A549 (cell line): Measurements from ENCODE around the gene BIN1. TPM values are rescaled to one million over a fixed set of nuclear protein-coding genes. Genes with fewer than 3 reads are reported as not detected.

Experiments used
- ATAC-seq, 2 experiments: fragments of 200-7000 bp in 1 of 2; fragments of >200 bp in 1 of 2; cut with Nextera tagmentation in 1 of 2; cut with Tn5 transposase in 1 of 2; 3 replicates each; pipeline versions ENCODE4 v1.8.0 to v1.9.1; 2018 to 2020; ENCODE audit warnings: mild to moderate bottlenecking in 1 of 2, moderate library complexity in 1 of 2
- CTCF ChIA-PET: fragments of 300-600 bp; sonication (Branson Sonifier 250); formaldehyde crosslinking; extraction: SDS; loops from one replicate; lab custom pipeline; 2021; ENCODE audit warnings: antibody characterized with exemption, inconsistent platforms; lab: Yijun Ruan, JAX
- POLR2A ChIA-PET: fragments of 350-600 bp; formaldehyde crosslinking; extraction: SDS; loops from one replicate; lab custom pipeline; 2021; ENCODE audit warnings: antibody characterized with exemption, inconsistent platforms; lab: Yijun Ruan, JAX
- DNase-seq, 2 experiments: peaks; one replicate each; pipeline versions ENCODE4 v3.0.0 to v3.0.0-alpha.2; 2011 to 2016; ENCODE audit warnings: low read depth in 1 of 2, low spot score in 1 of 2
- FAIRE-seq: peaks from 2 replicates; lab custom pipeline; 2011; peaks lifted over from hg19 to GRCh38; lab: Jason Lieb, UNC
- H3K27ac ChIP-seq, 2 experiments: fragments of >200 bp; sonication (Bioruptor Twin); formaldehyde crosslinking; 3 replicates each; pipeline ENCODE4 v1.5.1; 2016 to 2017
- H3K4me1 ChIP-seq: fragments of >200 bp; sonication (Bioruptor Twin); formaldehyde crosslinking; 3 replicates; pipeline ENCODE4 v1.6.1; 2016
- H3K4me2 ChIP-seq: fragments of >200 bp; sonication (Bioruptor Twin); formaldehyde crosslinking; 3 replicates; pipeline ENCODE4 v1.6.1; 2016
- H3K4me3 ChIP-seq: fragments of >200 bp; sonication (Bioruptor Twin); formaldehyde crosslinking; 3 replicates; pipeline ENCODE4 v1.5.1; 2016
- H3K9me3 ChIP-seq: fragments of >200 bp; sonication (Bioruptor Twin); formaldehyde crosslinking; 3 replicates; pipeline ENCODE4 v1.6.1; 2016
- BHLHE40 ChIP-seq: IDR thresholded peaks from 2 replicates; pipeline ENCODE4 v1.6.1; 2012; ENCODE audit warnings: low read depth, low read length, inconsistent platforms
- CEBPB ChIP-seq, 2 experiments: fragments of >200 bp in 1 of 2; sonication (Bioruptor Twin) in 1 of 2; formaldehyde crosslinking in 1 of 2; IDR thresholded peaks; 2 replicates each; pipeline ENCODE4 v1.6.1; 2012 to 2016
- EHMT2 ChIP-seq: fragments of 200-600 bp; sonication (generic); IDR thresholded peaks from 2 replicates; pipeline ENCODE4 v1.6.1; 2016; ENCODE audit warnings: antibody characterized with exemption, low read depth, mild to moderate bottlenecking, moderate library complexity
- EP300 ChIP-seq, 2 experiments: fragments of >200 bp; sonication (Bioruptor Twin); formaldehyde crosslinking; IDR thresholded peaks; 2 replicates in 1 of 2; 3 replicates in 1 of 2; pipeline ENCODE4 v1.6.1; 2016 to 2017
- FOSB ChIP-seq: fragments of 250-450 bp; sonication (Bioruptor Pico); IDR thresholded peaks from 2 replicates; pipeline ENCODE4 v1.5.0; 2020; ENCODE audit warnings: mild to moderate bottlenecking, moderate library complexity
- HDAC2 ChIP-seq: fragments of 200-600 bp; sonication (generic); IDR thresholded peaks from 2 replicates; pipeline ENCODE4 v1.6.1; 2016
- HOXA7 ChIP-seq: fragments of 250-450 bp; sonication (Bioruptor Pico); IDR thresholded peaks from 2 replicates; pipeline ENCODE4 v1.5.0; 2020; ENCODE audit warnings: mild to moderate bottlenecking, moderate library complexity
- HOXB5 ChIP-seq: fragments of 250-450 bp; sonication (Bioruptor Pico); IDR thresholded peaks from 2 replicates; pipeline ENCODE4 v1.5.0; 2020; ENCODE audit warnings: mild to moderate bottlenecking, moderate library complexity
- JUN ChIP-seq, 2 experiments: fragments of >200 bp; sonication (Bioruptor Twin); formaldehyde crosslinking; IDR thresholded peaks; 2 replicates in 1 of 2; 3 replicates in 1 of 2; pipeline ENCODE4 v1.6.1; 2016 to 2017
- KDM5A ChIP-seq: fragments of 200-600 bp; sonication (generic); IDR thresholded peaks from 2 replicates; pipeline ENCODE4 v1.6.1; 2016; ENCODE audit warnings: antibody characterized with exemption, mild to moderate bottlenecking
- MYC ChIP-seq: IDR thresholded peaks from 2 replicates; pipeline ENCODE4 v1.6.1; 2012; ENCODE audit warnings: mild to moderate bottlenecking, inconsistent platforms, low read length, improper control_type of control experiment, borderline replicate concordance
- NFE2L2 ChIP-seq: fragments of 150-350 bp; conservative IDR thresholded peaks from 2 replicates; pipeline ENCODE4 v1.6.1; 2014; ENCODE audit warnings: low read length
- NR3C1 ChIP-seq: fragments of >200 bp; sonication (Bioruptor Twin); formaldehyde crosslinking; IDR thresholded peaks from 3 replicates; pipeline ENCODE4 v1.6.1; 2017
- RARB ChIP-seq: fragments of 250-450 bp; sonication (Bioruptor Pico); IDR thresholded peaks from 2 replicates; pipeline ENCODE4 v1.8.0; 2021; ENCODE audit warnings: mild to moderate bottlenecking, moderate library complexity
- RFX5 ChIP-seq: fragments of 450-650 bp; IDR thresholded peaks from 2 replicates; pipeline ENCODE4 v1.7.1; 2014; ENCODE audit warnings: antibody characterized with exemption, mild to moderate bottlenecking, moderate library complexity
- SREBF2 ChIP-seq: fragments of 450-650 bp; IDR thresholded peaks from 2 replicates; pipeline ENCODE4 v1.6.1; 2014; ENCODE audit warnings: mild to moderate bottlenecking, moderate library complexity
- ZC3H11A ChIP-seq: fragments of 450-650 bp; IDR thresholded peaks from 2 replicates; pipeline ENCODE4 v1.6.1; 2014; ENCODE audit warnings: antibody characterized with exemption, mild to moderate bottlenecking
- ZSCAN20 ChIP-seq: fragments of 250-450 bp; sonication (Bioruptor Pico); IDR thresholded peaks from 2 replicates; pipeline ENCODE4 v1.8.0; 2022; ENCODE audit warnings: mild to moderate bottlenecking, moderate library complexity
- WGBS: methylation state at CpG from one replicate; pipeline ENCODE4 v1.1.6; 2017; ENCODE audit errors: missing lambda C conversion rate; 5-methylcytosine and 5-hydroxymethylcytosine counted together
- polyA plus RNA-seq, 4 experiments: library from polyadenylated mRNA; depleted of rRNA in 3 of 4; stranded (reverse); fragments of >200 nt; fragmentation: RNase III in 1 of 4; extraction: RNeasy Plus Mini Kit Qiagen cat#74134 plus additional on column Dnase treatment in 1 of 4; gene quantifications; 2 replicates in 3 of 4; 3 replicates in 1 of 4; pipeline ENCODE4 v1.2.3, GENCODE V29; 2011 to 2017
- TF ChIP-seq, protein P1 (sequence below): fragments of 150-350 bp; IDR thresholded peaks from 2 replicates; pipeline ENCODE4 v1.6.1; 2014; ENCODE audit warnings: low read depth, mild to moderate bottlenecking, low read length
- TF ChIP-seq, protein P2 (sequence below): IDR thresholded peaks from 2 replicates; pipeline ENCODE4 v1.6.1; 2012
- TF ChIP-seq, protein P3 (sequence below): fragments of 200-600 bp; sonication (generic); IDR thresholded peaks from 2 replicates; pipeline ENCODE4 v1.6.1; 2016; ENCODE audit warnings: antibody characterized with exemption, mild to moderate bottlenecking, moderate library complexity
- TF ChIP-seq, protein P4 (sequence below): IDR thresholded peaks from 2 replicates; pipeline ENCODE4 v1.6.1; 2012
- TF ChIP-seq, protein P5 (sequence below): IDR thresholded peaks from 2 replicates; pipeline ENCODE4 v1.6.1; 2012; ENCODE audit warnings: low read depth, borderline replicate concordance
- TF ChIP-seq, protein P6 (sequence below): fragments of >200 bp; sonication (Bioruptor Twin); formaldehyde crosslinking; IDR thresholded peaks from 3 replicates; pipeline ENCODE4 v1.6.1; 2016
- TF ChIP-seq, protein P7 (sequence below): fragments of >200 bp; sonication (Bioruptor Twin); formaldehyde crosslinking; IDR thresholded peaks from 2 replicates; pipeline ENCODE4 v1.6.1; 2016
- TF ChIP-seq, protein P8 (sequence below): fragments of >200 bp; sonication (Bioruptor Twin); formaldehyde crosslinking; IDR thresholded peaks from 3 replicates; pipeline ENCODE4 v1.5.1; 2016

BIN1 gene
- polyA plus RNA-seq, 2 of the 4 experiments (the other 2 are of a cell fraction), result 15.5 to 34.1 TPM

DNA sequence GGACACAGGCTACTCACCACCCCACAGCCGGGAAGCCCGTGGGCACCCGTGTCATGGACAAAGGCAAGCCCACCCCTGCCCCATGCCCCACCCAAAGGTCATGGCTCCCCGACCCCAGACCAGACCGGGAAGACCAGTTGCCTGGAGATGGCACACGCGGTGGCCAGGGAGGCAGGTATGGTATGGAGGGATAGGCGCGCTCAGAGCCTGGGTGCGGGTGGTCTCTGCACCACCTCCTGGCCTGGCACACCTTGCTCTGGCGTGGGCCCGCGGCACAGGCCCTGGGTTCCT, 51.2 kb downstream of the BIN1 start:
- Histone ChIP-seq H3K4me1 (peaks cover 21% of the 10 kb centered on the region), H3K4me3 (no peak overlapping the region), H3K4me2 (no peak overlapping the region), H3K27ac (no peak overlapping the region), H3K9me3 (no peaks in the 10 kb centered on the region)
- ChIA-PET POLR2A (no interaction called here), CTCF (interaction anchor here (2.3 kb wide), 1 partner anchor 12 kb away, joined by 8 read pairs; no protein-coding TSS in a partner anchor)
- no peak for FAIRE-seq
- no peak for ATAC-seq
- DNase-seq, result no peak
- TF ChIP-seq, protein P1, sequence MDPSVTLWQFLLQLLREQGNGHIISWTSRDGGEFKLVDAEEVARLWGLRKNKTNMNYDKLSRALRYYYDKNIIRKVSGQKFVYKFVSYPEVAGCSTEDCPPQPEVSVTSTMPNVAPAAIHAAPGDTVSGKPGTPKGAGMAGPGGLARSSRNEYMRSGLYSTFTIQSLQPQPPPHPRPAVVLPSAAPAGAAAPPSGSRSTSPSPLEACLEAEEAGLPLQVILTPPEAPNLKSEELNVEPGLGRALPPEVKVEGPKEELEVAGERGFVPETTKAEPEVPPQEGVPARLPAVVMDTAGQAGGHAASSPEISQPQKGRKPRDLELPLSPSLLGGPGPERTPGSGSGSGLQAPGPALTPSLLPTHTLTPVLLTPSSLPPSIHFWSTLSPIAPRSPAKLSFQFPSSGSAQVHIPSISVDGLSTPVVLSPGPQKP, result no peak
- TF ChIP-seq HOXA7 (CRISPR knock-in tag) (no peak), RFX5 (no peak), EP300 (IDR thresholded peaks at IDR 0.05) (no peak), NR3C1 (no peak), JUN (IDR thresholded peaks at IDR 0.05) (no peak), ZC3H11A (no peak), ZSCAN20 (CRISPR knock-in tag) (no peak), HDAC2 (no peak), RARB (CRISPR knock-in tag) (no peak), MYC (no peak), KDM5A (no peak)
- TF ChIP-seq, protein P2, sequence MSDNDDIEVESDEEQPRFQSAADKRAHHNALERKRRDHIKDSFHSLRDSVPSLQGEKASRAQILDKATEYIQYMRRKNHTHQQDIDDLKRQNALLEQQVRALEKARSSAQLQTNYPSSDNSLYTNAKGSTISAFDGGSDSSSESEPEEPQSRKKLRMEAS, result no peak
- TF ChIP-seq, protein P3, sequence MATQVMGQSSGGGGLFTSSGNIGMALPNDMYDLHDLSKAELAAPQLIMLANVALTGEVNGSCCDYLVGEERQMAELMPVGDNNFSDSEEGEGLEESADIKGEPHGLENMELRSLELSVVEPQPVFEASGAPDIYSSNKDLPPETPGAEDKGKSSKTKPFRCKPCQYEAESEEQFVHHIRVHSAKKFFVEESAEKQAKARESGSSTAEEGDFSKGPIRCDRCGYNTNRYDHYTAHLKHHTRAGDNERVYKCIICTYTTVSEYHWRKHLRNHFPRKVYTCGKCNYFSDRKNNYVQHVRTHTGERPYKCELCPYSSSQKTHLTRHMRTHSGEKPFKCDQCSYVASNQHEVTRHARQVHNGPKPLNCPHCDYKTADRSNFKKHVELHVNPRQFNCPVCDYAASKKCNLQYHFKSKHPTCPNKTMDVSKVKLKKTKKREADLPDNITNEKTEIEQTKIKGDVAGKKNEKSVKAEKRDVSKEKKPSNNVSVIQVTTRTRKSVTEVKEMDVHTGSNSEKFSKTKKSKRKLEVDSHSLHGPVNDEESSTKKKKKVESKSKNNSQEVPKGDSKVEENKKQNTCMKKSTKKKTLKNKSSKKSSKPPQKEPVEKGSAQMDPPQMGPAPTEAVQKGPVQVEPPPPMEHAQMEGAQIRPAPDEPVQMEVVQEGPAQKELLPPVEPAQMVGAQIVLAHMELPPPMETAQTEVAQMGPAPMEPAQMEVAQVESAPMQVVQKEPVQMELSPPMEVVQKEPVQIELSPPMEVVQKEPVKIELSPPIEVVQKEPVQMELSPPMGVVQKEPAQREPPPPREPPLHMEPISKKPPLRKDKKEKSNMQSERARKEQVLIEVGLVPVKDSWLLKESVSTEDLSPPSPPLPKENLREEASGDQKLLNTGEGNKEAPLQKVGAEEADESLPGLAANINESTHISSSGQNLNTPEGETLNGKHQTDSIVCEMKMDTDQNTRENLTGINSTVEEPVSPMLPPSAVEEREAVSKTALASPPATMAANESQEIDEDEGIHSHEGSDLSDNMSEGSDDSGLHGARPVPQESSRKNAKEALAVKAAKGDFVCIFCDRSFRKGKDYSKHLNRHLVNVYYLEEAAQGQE, result no peak
- TF ChIP-seq, protein P4, sequence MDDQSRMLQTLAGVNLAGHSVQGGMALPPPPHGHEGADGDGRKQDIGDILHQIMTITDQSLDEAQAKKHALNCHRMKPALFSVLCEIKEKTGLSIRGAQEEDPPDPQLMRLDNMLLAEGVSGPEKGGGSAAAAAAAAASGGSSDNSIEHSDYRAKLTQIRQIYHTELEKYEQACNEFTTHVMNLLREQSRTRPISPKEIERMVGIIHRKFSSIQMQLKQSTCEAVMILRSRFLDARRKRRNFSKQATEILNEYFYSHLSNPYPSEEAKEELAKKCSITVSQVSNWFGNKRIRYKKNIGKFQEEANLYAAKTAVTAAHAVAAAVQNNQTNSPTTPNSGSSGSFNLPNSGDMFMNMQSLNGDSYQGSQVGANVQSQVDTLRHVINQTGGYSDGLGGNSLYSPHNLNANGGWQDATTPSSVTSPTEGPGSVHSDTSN, result no peak
- WGBS, result 90% methylated on average over 4 of the region's 13 CpGs

DNA sequence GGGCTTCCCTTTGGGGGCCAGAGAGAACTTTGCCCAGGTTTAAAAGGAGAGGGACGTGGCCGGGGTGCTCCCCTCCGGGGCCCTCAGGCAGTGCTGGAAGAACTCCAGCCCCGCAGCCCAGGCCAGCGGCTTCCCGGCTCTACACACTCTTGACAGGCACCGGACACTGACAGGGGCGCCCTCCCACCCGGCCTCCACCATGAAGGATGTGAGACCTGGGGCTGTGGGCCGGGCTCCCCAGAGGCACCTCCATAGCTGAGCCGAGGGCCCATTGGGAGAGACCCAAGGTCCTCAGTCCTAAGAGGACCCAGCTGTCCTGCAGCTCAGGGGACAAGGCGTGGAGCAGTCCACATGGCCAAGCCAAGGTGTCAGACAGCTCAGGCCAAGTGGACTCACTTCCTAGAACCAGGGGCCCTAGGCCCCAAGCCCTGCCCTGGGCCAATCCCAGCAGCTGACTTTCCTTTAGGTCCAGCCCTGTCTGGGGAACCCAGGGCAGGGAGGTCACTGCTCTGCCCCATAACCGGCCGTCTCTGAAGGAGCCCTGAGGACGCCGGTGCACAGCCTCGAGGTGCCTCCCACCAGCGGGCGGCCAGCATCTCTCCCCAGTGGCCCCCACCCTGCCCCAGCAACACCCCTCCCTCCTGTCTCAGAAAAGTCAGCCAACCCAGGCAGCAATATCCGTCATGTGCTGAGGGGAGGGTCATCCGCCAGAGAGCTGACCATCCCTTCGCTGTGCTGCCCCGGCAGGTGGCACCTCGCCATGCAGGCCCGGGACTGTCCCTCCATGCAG, 51.8 kb downstream of the BIN1 start:
- DNase-seq, result no peak
- no peak overlapping the region; a peak in 1 of 6 replicates for H3K27ac ChIP-seq
- H3K4me3 ChIP-seq, result no peak overlapping the region
- WGBS, result 92% methylated on average over 21 of the region's 25 CpGs
- H3K9me3 ChIP-seq, result no peaks in the 10 kb centered on the region
- H3K4me2 ChIP-seq, result no peak overlapping the region
- ChIA-PET CTCF (interaction anchor here (1.5 to 2.3 kb wide), 2 partner anchors 10 to 13 kb away, joined by 6 to 8 read pairs; no protein-coding TSS in a partner anchor), POLR2A (no interaction called here)
- no peak for ATAC-seq
- H3K4me1 ChIP-seq, result peaks cover 21% of the 10 kb centered on the region
- FAIRE-seq, result no peak
- TF ChIP-seq, protein P5, sequence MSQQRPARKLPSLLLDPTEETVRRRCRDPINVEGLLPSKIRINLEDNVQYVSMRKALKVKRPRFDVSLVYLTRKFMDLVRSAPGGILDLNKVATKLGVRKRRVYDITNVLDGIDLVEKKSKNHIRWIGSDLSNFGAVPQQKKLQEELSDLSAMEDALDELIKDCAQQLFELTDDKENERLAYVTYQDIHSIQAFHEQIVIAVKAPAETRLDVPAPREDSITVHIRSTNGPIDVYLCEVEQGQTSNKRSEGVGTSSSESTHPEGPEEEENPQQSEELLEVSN, result no peak
- no peak for TF ChIP-seq EHMT2
- TF ChIP-seq, protein P6, sequence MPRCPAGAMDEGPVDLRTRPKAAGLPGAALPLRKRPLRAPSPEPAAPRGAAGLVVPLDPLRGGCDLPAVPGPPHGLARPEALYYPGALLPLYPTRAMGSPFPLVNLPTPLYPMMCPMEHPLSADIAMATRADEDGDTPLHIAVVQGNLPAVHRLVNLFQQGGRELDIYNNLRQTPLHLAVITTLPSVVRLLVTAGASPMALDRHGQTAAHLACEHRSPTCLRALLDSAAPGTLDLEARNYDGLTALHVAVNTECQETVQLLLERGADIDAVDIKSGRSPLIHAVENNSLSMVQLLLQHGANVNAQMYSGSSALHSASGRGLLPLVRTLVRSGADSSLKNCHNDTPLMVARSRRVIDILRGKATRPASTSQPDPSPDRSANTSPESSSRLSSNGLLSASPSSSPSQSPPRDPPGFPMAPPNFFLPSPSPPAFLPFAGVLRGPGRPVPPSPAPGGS, result no peak
- TF ChIP-seq HOXB5, result no peak
- TF ChIP-seq NFE2L2, result no peak
- TF ChIP-seq, protein P7, sequence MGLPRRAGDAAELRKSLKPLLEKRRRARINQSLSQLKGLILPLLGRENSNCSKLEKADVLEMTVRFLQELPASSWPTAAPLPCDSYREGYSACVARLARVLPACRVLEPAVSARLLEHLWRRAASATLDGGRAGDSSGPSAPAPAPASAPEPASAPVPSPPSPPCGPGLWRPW, result no peak
- TF ChIP-seq SREBF2, result no peak
- TF ChIP-seq, protein P8, sequence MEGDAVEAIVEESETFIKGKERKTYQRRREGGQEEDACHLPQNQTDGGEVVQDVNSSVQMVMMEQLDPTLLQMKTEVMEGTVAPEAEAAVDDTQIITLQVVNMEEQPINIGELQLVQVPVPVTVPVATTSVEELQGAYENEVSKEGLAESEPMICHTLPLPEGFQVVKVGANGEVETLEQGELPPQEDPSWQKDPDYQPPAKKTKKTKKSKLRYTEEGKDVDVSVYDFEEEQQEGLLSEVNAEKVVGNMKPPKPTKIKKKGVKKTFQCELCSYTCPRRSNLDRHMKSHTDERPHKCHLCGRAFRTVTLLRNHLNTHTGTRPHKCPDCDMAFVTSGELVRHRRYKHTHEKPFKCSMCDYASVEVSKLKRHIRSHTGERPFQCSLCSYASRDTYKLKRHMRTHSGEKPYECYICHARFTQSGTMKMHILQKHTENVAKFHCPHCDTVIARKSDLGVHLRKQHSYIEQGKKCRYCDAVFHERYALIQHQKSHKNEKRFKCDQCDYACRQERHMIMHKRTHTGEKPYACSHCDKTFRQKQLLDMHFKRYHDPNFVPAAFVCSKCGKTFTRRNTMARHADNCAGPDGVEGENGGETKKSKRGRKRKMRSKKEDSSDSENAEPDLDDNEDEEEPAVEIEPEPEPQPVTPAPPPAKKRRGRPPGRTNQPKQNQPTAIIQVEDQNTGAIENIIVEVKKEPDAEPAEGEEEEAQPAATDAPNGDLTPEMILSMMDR, result no peak
- no peak for TF ChIP-seq FOSB
- no peak for TF ChIP-seq BHLHE40
- TF ChIP-seq, protein P4, result no peak
- TF ChIP-seq CEBPB (IDR thresholded peaks at IDR 0.05), result no peak
- TF ChIP-seq NR3C1, result no peak
